ENCODE results near the gene FOXD3. TPM values are rescaled to one million over a fixed set of nuclear protein-coding genes. Genes with fewer than 3 reads are reported as not detected.

The FOXD3 gene
- total RNA-seq, 1 experiment from 2014 or later, result 25.8 TPM

DNA sequence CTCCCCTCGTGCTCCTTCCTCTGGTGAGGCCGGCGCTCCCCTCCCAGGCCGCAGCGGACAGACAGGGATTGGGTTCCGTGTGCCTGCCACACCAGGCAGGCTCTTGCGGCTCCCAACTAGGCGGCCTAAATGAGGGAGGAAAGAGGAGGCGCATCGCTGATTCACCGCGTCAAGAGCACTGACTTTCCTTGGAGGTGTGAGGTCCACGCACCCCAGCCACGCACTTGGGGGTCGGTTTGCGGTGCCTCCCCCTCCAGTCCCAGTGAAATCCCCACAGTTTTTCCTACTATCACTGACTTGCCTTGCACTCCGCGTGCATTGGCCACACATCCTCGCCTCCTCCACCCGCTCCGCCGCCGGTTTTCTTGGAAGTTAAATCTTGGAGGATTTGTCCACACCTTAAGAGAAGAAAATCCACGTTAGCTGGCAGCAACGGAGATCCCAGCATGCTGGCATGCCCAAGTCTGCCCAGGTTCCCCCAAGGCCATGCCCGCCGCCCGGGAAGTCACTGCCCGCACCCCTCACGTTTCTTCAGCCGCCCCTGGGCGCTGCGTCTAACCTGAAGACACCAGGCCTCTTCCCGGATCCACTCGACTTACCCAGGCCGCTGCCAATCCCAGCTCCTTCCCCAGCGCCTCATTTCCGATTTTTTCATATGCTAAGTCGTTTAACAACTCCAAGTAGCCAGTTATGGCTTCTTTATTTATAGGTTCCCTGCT, 1.1 kb upstream of the FOXD3 start:
- no peaks in the 10 kb centered on the region; the same call in 1 of the 2 replicates for H3K79me2 ChIP-seq (ENCODE audit: insufficient read depth, low read length)
- H4K91ac ChIP-seq (ENCODE audit: insufficient read length, low read depth, low read length), result no peak overlapping the region
- no peak overlapping the region for H2BK120ac ChIP-seq (ENCODE audit: low read depth, low read length, poor library complexity, severe bottlenecking)
- H3K23me2 ChIP-seq (ENCODE audit: insufficient read length, low read depth, low read length, poor library complexity, severe bottlenecking), result peaks cover 56% of the 10 kb centered on the region
- peaks cover 0 to 6% (median 0%) of the 10 kb centered on the region in 3 experiments; a peak in 3 of 7 replicates for H3K36me3 Mint-ChIP-seq (ENCODE audit: insufficient read depth in 1 of 3, low read depth in 3 of 3)
- H3K23ac ChIP-seq (ENCODE audit: insufficient read length, low read depth, low read length), result no peak overlapping the region
- no peak overlapping the region for H2AFZ ChIP-seq (ENCODE audit: low read length)
- peak overlapping the region; percentile 83 to 96 for H3K4me3 Mint-ChIP-seq
- H3K27ac Mint-ChIP-seq, result peak overlapping the region; percentile 82 to 99 (median 92); a peak in 6 of 7 replicates
- H4K8ac ChIP-seq (replicated peaks; ENCODE audit: insufficient read length, low read depth, low read length), result no peak overlapping the region
- peaks cover 51 to 59% of the 10 kb centered on the region in 2 experiments for H3K4me1 Mint-ChIP-seq
- H2BK5ac ChIP-seq (ENCODE audit: insufficient read length, low read length), result no peak overlapping the region
- peak; percentile 65 for DNase-seq
- H3K27ac ChIP-seq (ENCODE audit: insufficient read length, low read depth, low read length), result peak overlapping the region; percentile 52
- peak overlapping the region; percentile 3; the same call in 1 of the 2 replicates for H3K14ac ChIP-seq (ENCODE audit: insufficient read depth, low read length)
- H3K4me1 ChIP-seq (ENCODE audit: insufficient read depth, low read length), result peaks cover 7% of the 10 kb centered on the region; the same call in 1 of the 2 replicates
- no peaks in the 10 kb centered on the region for H4K20me1 ChIP-seq (ENCODE audit: control insufficient read depth, insufficient read depth, insufficient read length)
- peaks cover 73% of the 10 kb centered on the region for H3K27me3 Mint-ChIP-seq (ENCODE audit: low read depth)
- H3K18ac ChIP-seq (ENCODE audit: insufficient read length, low read depth, low read length), result no peak overlapping the region
- peaks cover 2% of the 10 kb centered on the region; the same call in 1 of the 2 replicates for H3K27me3 ChIP-seq (ENCODE audit: insufficient read depth, low read length)
- no peak overlapping the region for H2BK15ac ChIP-seq (ENCODE audit: low read depth, low read length)
- no peaks in the 10 kb centered on the region for H3K9me3 ChIP-seq (ENCODE audit: control insufficient read depth, low read depth, low read length)
- H3K4ac ChIP-seq (ENCODE audit: low read depth, low read length), result no peak overlapping the region
- H2BK20ac ChIP-seq (ENCODE audit: low read depth, low read length, poor library complexity, severe bottlenecking), result no peak overlapping the region
- no CpG with 5 or more reads among the region's 39 CpGs for WGBS (ENCODE audit: extremely low coverage, insufficient read length, low lambda C conversion rate)
- H3K56ac ChIP-seq (ENCODE audit: insufficient read length, low read depth, low read length), result no peak overlapping the region
- peaks cover 0 to 2% of the 10 kb centered on the region in 2 experiments; a peak in 2 of 5 replicates for H3K9me3 Mint-ChIP-seq
- H3K9ac ChIP-seq (ENCODE audit: extremely low read depth, insufficient read length, low read length), result peak overlapping the region; percentile 67
- no peak overlapping the region for H4K5ac ChIP-seq (ENCODE audit: insufficient read length, low read depth, low read length)
- H2AK5ac ChIP-seq (ENCODE audit: insufficient read length, low read length), result no peak overlapping the region
- no peak for TF ChIP-seq CTCF (conservative IDR thresholded peaks at IDR 0.05)
- H2BK12ac ChIP-seq (ENCODE audit: insufficient read length, low read depth, low read length), result no peak overlapping the region
- H3K79me1 ChIP-seq (ENCODE audit: insufficient read depth, low read depth, low read length, poor library complexity, severe bottlenecking), result no peaks in the 10 kb centered on the region
- no peak overlapping the region for H3T11ph ChIP-seq (ENCODE audit: low read length)
- H3K4me2 ChIP-seq (ENCODE audit: insufficient read depth, insufficient read length, low read length), result peak overlapping the region; percentile 95

Measured in H9 (cell line).